Ovary (tissue), 3 donors: ENCODE results near the gene ZNF23.

ENCODE experiments used
- CTCF ChIP-seq, 3 donors: fragments of 450-650 bp in 2 of 3; fragments of 200-600 bp in 1 of 3; IDR thresholded peaks; one replicate each; pipeline versions ENCODE4 v1.5.1 to v1.8.0; 2016 to 2022; ENCODE audit warnings: antibody characterized with exemption in 3 of 3, mild to moderate bottlenecking in 1 of 3
- POLR2A ChIP-seq: fragments of 450-650 bp; IDR thresholded peaks from one replicate; pipeline ENCODE4 v1.6.1; 2017; ENCODE audit warnings: antibody characterized with exemption, mild to moderate bottlenecking, moderate library complexity
- donor health status: DM: no; HTN: no; CAD: no.

- no peak for TF ChIP-seq CTCF (IDR thresholded peaks at IDR 0.05)
- no peak for TF ChIP-seq POLR2A
These were observed 5.8 kb upstream of the ZNF23 start for GRCh38 chr16:71467810-71468209.
